ENCODE results near the gene KIF16B. TPM values are rescaled to one million over a fixed set of nuclear protein-coding genes. Genes with fewer than 3 reads are reported as not detected.

KIF16B gene
- total and polyA plus RNA-seq, 9 of the 15 experiments (the other 6 are each of a cell fraction or from before 2014, with no cell fraction given) = 1.00 to 10.6 (median 8.5) TPM

GRCh38 chr20:16556301-16556700 is 16.9 kb downstream of the KIF16B start (continued):
- TF ChIP-seq, protein P1, sequence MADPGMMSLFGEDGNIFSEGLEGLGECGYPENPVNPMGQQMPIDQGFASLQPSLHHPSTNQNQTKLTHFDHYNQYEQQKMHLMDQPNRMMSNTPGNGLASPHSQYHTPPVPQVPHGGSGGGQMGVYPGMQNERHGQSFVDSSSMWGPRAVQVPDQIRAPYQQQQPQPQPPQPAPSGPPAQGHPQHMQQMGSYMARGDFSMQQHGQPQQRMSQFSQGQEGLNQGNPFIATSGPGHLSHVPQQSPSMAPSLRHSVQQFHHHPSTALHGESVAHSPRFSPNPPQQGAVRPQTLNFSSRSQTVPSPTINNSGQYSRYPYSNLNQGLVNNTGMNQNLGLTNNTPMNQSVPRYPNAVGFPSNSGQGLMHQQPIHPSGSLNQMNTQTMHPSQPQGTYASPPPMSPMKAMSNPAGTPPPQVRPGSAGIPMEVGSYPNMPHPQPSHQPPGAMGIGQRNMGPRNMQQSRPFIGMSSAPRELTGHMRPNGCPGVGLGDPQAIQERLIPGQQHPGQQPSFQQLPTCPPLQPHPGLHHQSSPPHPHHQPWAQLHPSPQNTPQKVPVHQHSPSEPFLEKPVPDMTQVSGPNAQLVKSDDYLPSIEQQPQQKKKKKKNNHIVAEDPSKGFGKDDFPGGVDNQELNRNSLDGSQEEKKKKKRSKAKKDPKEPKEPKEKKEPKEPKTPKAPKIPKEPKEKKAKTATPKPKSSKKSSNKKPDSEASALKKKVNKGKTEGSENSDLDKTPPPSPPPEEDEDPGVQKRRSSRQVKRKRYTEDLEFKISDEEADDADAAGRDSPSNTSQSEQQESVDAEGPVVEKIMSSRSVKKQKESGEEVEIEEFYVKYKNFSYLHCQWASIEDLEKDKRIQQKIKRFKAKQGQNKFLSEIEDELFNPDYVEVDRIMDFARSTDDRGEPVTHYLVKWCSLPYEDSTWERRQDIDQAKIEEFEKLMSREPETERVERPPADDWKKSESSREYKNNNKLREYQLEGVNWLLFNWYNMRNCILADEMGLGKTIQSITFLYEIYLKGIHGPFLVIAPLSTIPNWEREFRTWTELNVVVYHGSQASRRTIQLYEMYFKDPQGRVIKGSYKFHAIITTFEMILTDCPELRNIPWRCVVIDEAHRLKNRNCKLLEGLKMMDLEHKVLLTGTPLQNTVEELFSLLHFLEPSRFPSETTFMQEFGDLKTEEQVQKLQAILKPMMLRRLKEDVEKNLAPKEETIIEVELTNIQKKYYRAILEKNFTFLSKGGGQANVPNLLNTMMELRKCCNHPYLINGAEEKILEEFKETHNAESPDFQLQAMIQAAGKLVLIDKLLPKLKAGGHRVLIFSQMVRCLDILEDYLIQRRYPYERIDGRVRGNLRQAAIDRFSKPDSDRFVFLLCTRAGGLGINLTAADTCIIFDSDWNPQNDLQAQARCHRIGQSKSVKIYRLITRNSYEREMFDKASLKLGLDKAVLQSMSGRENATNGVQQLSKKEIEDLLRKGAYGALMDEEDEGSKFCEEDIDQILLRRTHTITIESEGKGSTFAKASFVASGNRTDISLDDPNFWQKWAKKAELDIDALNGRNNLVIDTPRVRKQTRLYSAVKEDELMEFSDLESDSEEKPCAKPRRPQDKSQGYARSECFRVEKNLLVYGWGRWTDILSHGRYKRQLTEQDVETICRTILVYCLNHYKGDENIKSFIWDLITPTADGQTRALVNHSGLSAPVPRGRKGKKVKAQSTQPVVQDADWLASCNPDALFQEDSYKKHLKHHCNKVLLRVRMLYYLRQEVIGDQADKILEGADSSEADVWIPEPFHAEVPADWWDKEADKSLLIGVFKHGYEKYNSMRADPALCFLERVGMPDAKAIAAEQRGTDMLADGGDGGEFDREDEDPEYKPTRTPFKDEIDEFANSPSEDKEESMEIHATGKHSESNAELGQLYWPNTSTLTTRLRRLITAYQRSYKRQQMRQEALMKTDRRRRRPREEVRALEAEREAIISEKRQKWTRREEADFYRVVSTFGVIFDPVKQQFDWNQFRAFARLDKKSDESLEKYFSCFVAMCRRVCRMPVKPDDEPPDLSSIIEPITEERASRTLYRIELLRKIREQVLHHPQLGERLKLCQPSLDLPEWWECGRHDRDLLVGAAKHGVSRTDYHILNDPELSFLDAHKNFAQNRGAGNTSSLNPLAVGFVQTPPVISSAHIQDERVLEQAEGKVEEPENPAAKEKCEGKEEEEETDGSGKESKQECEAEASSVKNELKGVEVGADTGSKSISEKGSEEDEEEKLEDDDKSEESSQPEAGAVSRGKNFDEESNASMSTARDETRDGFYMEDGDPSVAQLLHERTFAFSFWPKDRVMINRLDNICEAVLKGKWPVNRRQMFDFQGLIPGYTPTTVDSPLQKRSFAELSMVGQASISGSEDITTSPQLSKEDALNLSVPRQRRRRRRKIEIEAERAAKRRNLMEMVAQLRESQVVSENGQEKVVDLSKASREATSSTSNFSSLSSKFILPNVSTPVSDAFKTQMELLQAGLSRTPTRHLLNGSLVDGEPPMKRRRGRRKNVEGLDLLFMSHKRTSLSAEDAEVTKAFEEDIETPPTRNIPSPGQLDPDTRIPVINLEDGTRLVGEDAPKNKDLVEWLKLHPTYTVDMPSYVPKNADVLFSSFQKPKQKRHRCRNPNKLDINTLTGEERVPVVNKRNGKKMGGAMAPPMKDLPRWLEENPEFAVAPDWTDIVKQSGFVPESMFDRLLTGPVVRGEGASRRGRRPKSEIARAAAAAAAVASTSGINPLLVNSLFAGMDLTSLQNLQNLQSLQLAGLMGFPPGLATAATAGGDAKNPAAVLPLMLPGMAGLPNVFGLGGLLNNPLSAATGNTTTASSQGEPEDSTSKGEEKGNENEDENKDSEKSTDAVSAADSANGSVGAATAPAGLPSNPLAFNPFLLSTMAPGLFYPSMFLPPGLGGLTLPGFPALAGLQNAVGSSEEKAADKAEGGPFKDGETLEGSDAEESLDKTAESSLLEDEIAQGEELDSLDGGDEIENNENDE (IDR thresholded peaks at IDR 0.05; ENCODE audit: low read depth, low read length) = no peak
